NT2/D1 (cell line): ENCODE measurements around the gene VARS1.

Experiments used
- DNase-seq: peaks from one replicate; pipeline ENCODE4 v3.0.0-alpha.2; 2011; ENCODE audit warnings: low read depth, low spot score
- H3K27me3 ChIP-seq: 2 replicates; pipeline ENCODE4 v1.6.0; 2011; ENCODE audit warnings: mild to moderate bottlenecking; ENCODE audit not compliant: insufficient read length, insufficient read depth
- H3K36me3 ChIP-seq: 2 replicates; pipeline ENCODE4 v1.6.1; 2011; ENCODE audit warnings: mild to moderate bottlenecking, low read length, mixed read lengths; ENCODE audit not compliant: insufficient read depth, insufficient read length
- H3K4me1 ChIP-seq: 2 replicates; pipeline ENCODE4 v1.5.1; 2011; ENCODE audit not compliant: insufficient read depth, insufficient read length
- H3K4me3 ChIP-seq: 2 replicates; pipeline ENCODE4 v1.5.1; 2011; ENCODE audit warnings: low read depth; ENCODE audit not compliant: insufficient read length
- H3K9ac ChIP-seq: 2 replicates; pipeline ENCODE4 v1.6.0; 2011; ENCODE audit warnings: low read depth; ENCODE audit not compliant: insufficient read length
- H3K9me3 ChIP-seq: 2 replicates; pipeline ENCODE4 v1.5.1; 2011; ENCODE audit warnings: mild to moderate bottlenecking, low read length; ENCODE audit not compliant: insufficient read depth
- SUZ12 ChIP-seq: IDR thresholded peaks from 2 replicates; pipeline ENCODE4 v1.6.1; 2011; ENCODE audit not compliant: insufficient read length, insufficient read depth; ENCODE audit errors: extremely low read depth
- YY1 ChIP-seq: IDR thresholded peaks from 2 replicates; pipeline ENCODE4 v1.6.1; 2011; ENCODE audit not compliant: insufficient read length, insufficient read depth
- ZNF274 ChIP-seq: IDR thresholded peaks from 2 replicates; pipeline ENCODE4 v1.6.1; 2011; ENCODE audit warnings: mild to moderate bottlenecking, low read depth, low read length

Gene VARS1

GRCh38 chr6:31778193-31778592, 17.4 kb downstream of the VARS1 start:
- peaks cover 62% of the 10 kb centered on the region for H3K36me3 ChIP-seq
- H3K27me3 ChIP-seq = no peaks in the 10 kb centered on the region
- peaks cover 3% of the 10 kb centered on the region for H3K4me1 ChIP-seq
- H3K9me3 ChIP-seq = no peaks in the 10 kb centered on the region
- H3K4me3 ChIP-seq = no peak overlapping the region
- TF ChIP-seq SUZ12 = no peak
- TF ChIP-seq ZNF274 = no peak
- no peak for TF ChIP-seq YY1
- no peak for DNase-seq
- H3K9ac ChIP-seq = no peak overlapping the region

GRCh38 chr6:31777667-31778050, 17.9 kb downstream of the VARS1 start:
- Histone ChIP-seq H3K9ac (no peak overlapping the region), H3K4me1 (peaks cover 3% of the 10 kb centered on the region), H3K4me3 (no peak overlapping the region), H3K36me3 (peaks cover 57% of the 10 kb centered on the region), H3K9me3 (no peaks in the 10 kb centered on the region), H3K27me3 (no peaks in the 10 kb centered on the region)
- no peak for DNase-seq
- TF ChIP-seq ZNF274 = no peak

- peaks cover 52% of the 10 kb centered on the region for H3K36me3 ChIP-seq
- no peaks in the 10 kb centered on the region for H3K9me3 ChIP-seq
- TF ChIP-seq ZNF274 (no peak), YY1 (no peak), SUZ12 (no peak)
- no peak within 1 kb of the TSS for H3K4me3 ChIP-seq
- DNase-seq = no peak
- H3K27me3 ChIP-seq = no peaks in the 10 kb centered on the region
- H3K9ac ChIP-seq = no peak within 1 kb of the TSS
- H3K4me1 ChIP-seq = peaks cover 3% of the 10 kb centered on the region
These were observed 18.4 kb downstream of the VARS1 start, which contains the start of gene VWA7 for GRCh38 chr6:31776989-31777666. TSS of gene VWA7 (minus strand) at chr6:31777328. CDS start at chr6:31776779, 549 bp downstream.

- H3K9ac ChIP-seq = no peak overlapping the region
- TF ChIP-seq ZNF274 = no peak
- no peak for TF ChIP-seq YY1
- no peak for TF ChIP-seq SUZ12
These were observed 19.0 kb downstream of the VARS1 start for GRCh38 chr6:31776485-31776988.

GRCh38 chr6:31775633-31776484, 19.7 kb downstream of the VARS1 start:
- no peaks in the 10 kb centered on the region for H3K9me3 ChIP-seq
- no peak overlapping the region for H3K9ac ChIP-seq
- H3K27me3 ChIP-seq = no peaks in the 10 kb centered on the region
- H3K36me3 ChIP-seq = peaks cover 39% of the 10 kb centered on the region
- H3K4me1 ChIP-seq = peaks cover 3% of the 10 kb centered on the region
- H3K4me3 ChIP-seq = no peak overlapping the region
- TF ChIP-seq ZNF274 = no peak
- TF ChIP-seq YY1 = no peak
- no peak for TF ChIP-seq SUZ12
- DNase-seq = no peak

More at GRCh38 chr6:31776485-31776988, 19.0 kb downstream of the VARS1 start:
- Histone ChIP-seq H3K27me3 (no peaks in the 10 kb centered on the region), H3K9me3 (no peaks in the 10 kb centered on the region), H3K4me3 (no peak overlapping the region), H3K36me3 (peaks cover 46% of the 10 kb centered on the region), H3K4me1 (peaks cover 3% of the 10 kb centered on the region)
- no peak for DNase-seq

GRCh38 chr6:31775184-31775583, 20.4 kb downstream of the VARS1 start:
- H3K36me3 ChIP-seq = peaks cover 32% of the 10 kb centered on the region
- DNase-seq = no peak
- no peak overlapping the region for H3K9ac ChIP-seq
- H3K4me1 ChIP-seq = peaks cover 3% of the 10 kb centered on the region
- no peak for TF ChIP-seq SUZ12
- no peaks in the 10 kb centered on the region for H3K9me3 ChIP-seq
- no peak overlapping the region for H3K4me3 ChIP-seq
- H3K27me3 ChIP-seq = no peaks in the 10 kb centered on the region

- no peak for TF ChIP-seq SUZ12
- no peak for TF ChIP-seq YY1
- no peak for TF ChIP-seq ZNF274
- Histone ChIP-seq H3K9me3 (no peaks in the 10 kb centered on the region), H3K9ac (no peak overlapping the region), H3K36me3 (peaks cover under 1% of the 10 kb centered on the region), H3K4me3 (no peak overlapping the region), H3K27me3 (no peaks in the 10 kb centered on the region), H3K4me1 (peaks cover under 1% of the 10 kb centered on the region)
- DNase-seq = no peak
These were observed 23.6 kb downstream of the VARS1 start for GRCh38 chr6:31771992-31772358.
